BE2C (cell line): ENCODE measurements around the gene MINDY1.
A peak's percentile ranks its signal among the peaks of the same experiment; 100 is the strongest.

Experiments used
- DNase-seq: peaks from one replicate; pipeline ENCODE4 v3.0.0-alpha.2; 2020
- H3K27me3 ChIP-seq: fragments of 250-450 bp; sonication (Bioruptor Pico); 2 replicates; pipeline ENCODE4 v1.5.1; 2020; ENCODE audit warnings: mild to moderate bottlenecking
- H3K36me3 ChIP-seq: fragments of 250-450 bp; sonication (Bioruptor Pico); 2 replicates; pipeline ENCODE4 v1.5.1; 2020; ENCODE audit warnings: mild to moderate bottlenecking
- H3K4me1 ChIP-seq: fragments of 250-450 bp; sonication (Bioruptor Pico); 2 replicates; pipeline ENCODE4 v1.5.1; 2020
- H3K4me3 ChIP-seq: 2 replicates; pipeline ENCODE4 v1.5.1; 2011; ENCODE audit warnings: low read depth, low read length
- H3K9me3 ChIP-seq: fragments of 250-450 bp; sonication (Bioruptor Pico); 2 replicates; pipeline ENCODE4 v1.5.1; 2020
- CTCF ChIP-seq: IDR thresholded peaks from 2 replicates; pipeline ENCODE4 v1.5.1; 2012; ENCODE audit warnings: mild to moderate bottlenecking, low read depth, low read length

MINDY1 gene

DNA sequence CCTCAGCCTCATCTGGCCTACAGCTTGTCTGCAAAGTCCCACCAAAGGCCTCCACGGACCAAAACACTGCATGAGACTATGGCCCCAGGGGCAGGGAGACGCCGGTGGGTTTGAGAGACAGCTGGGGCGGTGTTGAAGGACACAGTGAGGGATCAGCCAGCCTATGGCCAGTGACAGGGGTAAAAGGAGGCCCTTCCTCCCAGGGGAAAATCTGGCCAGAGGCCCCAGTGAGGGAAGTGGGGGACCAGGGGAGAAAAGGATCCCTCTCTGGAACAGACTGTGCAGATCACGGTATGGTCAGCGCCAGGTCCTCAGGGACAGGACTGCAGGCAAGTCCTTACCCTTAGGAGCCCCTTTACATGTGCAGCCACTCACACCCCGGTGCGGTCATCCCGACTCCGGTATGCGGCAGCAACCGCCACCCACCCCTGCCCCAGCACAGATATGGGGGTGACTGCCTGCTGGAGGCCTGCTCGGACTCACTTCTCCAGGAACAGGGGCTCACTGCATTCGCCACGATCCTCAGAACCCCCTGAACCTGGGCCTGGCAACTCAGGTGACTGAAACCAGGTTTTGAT lies 33.4 kb downstream of the MINDY1 start:
- no peaks in the 10 kb centered on the region for H3K9me3 ChIP-seq
- DNase-seq: peak; percentile 22
- TF ChIP-seq CTCF: no peak
- peaks cover 12% of the 10 kb centered on the region for H3K36me3 ChIP-seq
- H3K4me1 ChIP-seq: peaks cover 30% of the 10 kb centered on the region
- peak overlapping the region; percentile 78 for H3K4me3 ChIP-seq
- H3K27me3 ChIP-seq: no peaks in the 10 kb centered on the region

- Histone ChIP-seq H3K4me3 (peak overlapping the region; percentile 78), H3K36me3 (peaks cover 20% of the 10 kb centered on the region), H3K27me3 (no peaks in the 10 kb centered on the region), H3K4me1 (peaks cover 27% of the 10 kb centered on the region), H3K9me3 (no peaks in the 10 kb centered on the region)
- TF ChIP-seq CTCF: no peak
- no peak for DNase-seq
Measured at GRCh38 chr1:150972417-150972940, 34.2 kb downstream of the MINDY1 start.

GRCh38 chr1:150971583-150972416 lies 34.9 kb downstream of the MINDY1 start:
- Histone ChIP-seq H3K4me1 (peaks cover 20% of the 10 kb centered on the region), H3K4me3 (no peak overlapping the region), H3K27me3 (no peaks in the 10 kb centered on the region), H3K9me3 (no peaks in the 10 kb centered on the region), H3K36me3 (peaks cover 27% of the 10 kb centered on the region)
- no peak for DNase-seq
- TF ChIP-seq CTCF: no peak

DNA sequence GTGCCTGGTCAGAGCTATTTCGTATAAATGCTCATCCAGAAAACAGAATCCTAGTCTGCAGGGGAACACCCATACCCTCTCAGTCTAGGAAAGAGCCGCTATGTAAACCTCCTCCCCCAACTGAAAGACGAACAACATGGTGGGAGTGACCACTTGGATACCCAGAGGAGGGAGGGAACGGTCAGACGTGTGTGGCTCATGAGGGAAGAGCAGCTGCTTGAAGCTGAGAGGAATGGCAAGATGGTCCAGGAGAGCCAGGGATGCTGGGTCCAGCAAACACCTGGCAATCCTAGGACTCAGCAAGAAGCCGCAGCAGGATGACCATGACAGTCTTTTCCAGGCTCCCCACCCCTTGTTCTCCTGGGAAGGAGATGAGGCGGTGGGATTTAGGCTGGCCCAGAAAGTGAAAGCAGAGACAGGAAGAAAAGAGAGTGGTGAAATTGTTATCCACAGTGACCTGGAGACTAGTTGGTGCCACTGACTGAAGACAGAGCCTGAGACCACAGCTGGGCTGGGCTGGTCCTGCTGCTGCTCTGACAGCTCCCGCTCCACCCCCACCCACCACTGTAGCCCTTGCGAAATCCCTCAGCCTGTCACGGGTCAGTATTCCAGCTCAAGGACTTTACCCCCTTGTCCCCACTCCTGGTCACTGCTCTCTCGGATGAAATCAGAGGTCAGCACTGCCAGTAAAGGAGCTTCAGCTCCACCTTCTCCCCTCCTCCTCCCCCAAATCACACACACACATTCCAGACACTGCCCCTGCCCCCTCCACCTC lies 35.7 kb downstream of the MINDY1 start:
- H3K36me3 ChIP-seq: peaks cover 35% of the 10 kb centered on the region
- H3K4me3 ChIP-seq: no peak overlapping the region
- H3K9me3 ChIP-seq: no peaks in the 10 kb centered on the region
- TF ChIP-seq CTCF: no peak
- H3K27me3 ChIP-seq: no peaks in the 10 kb centered on the region
- DNase-seq: peak; percentile 29
- peaks cover 19% of the 10 kb centered on the region for H3K4me1 ChIP-seq

GRCh38 chr1:150969626-150970025 lies 37.1 kb downstream of the MINDY1 start:
- Histone ChIP-seq H3K4me1 (peaks cover 19% of the 10 kb centered on the region), H3K36me3 (peaks cover 47% of the 10 kb centered on the region), H3K4me3 (no peak overlapping the region), H3K27me3 (no peaks in the 10 kb centered on the region), H3K9me3 (no peaks in the 10 kb centered on the region)
- no peak for DNase-seq
- no peak for TF ChIP-seq CTCF
